ENCODE measurements around the gene TMED3. TPM values are rescaled to one million over a fixed set of nuclear protein-coding genes. Genes with fewer than 3 reads are reported as not detected.
A peak's percentile ranks its signal among the peaks of the same experiment; 100 is the strongest.
"Not testable (repeated sequence)": the region's sequence is repeated elsewhere in the genome, so short reads cannot be mapped to it uniquely, and the experiment has no call there.

The TMED3 gene
- total RNA-seq, 1 donor from 2014 or later: 28.5 TPM

GRCh38 chr15:79315623-79316328, 4.9 kb downstream of the TMED3 start:
- no peak for DNase-seq (ENCODE audit: low spot score in 2 of 2)
- FAIRE-seq: no peak

GRCh38 chr15:79316864-79317263, 6.0 kb downstream of the TMED3 start:
- DNase-seq (ENCODE audit: low spot score in 2 of 2) (no peak), FAIRE-seq (no peak)

- DNase-seq (ENCODE audit: low spot score in 2 of 2); FAIRE-seq: not testable (repeated sequence)
Measured at GRCh38 chr15:79319973-79320372, 9.1 kb downstream of the TMED3 start.

GRCh38 chr15:79321876-79322275, 11.0 kb downstream of the TMED3 start:
- FAIRE-seq (no peak), DNase-seq (ENCODE audit: low spot score in 2 of 2) (no peak)

GRCh38 chr15:79322306-79322705, 11.4 kb downstream of the TMED3 start:
- no peak for DNase-seq (ENCODE audit: low spot score in 2 of 2)
- no peak for FAIRE-seq

- FAIRE-seq (no peak), DNase-seq (ENCODE audit: low spot score in 2 of 2) (no peak)
Measured at GRCh38 chr15:79322945-79323344, 12.0 kb downstream of the TMED3 start.

- no peak for FAIRE-seq
Measured at GRCh38 chr15:79329171-79329611, 18.3 kb downstream of the TMED3 start.

GRCh38 chr15:79332824-79333510, 22.1 kb downstream of the TMED3 start:
- FAIRE-seq: no peak

More at GRCh38 chr15:79329171-79329611, 18.3 kb downstream of the TMED3 start:
- no peak for DNase-seq (ENCODE audit: low spot score in 2 of 2)

GRCh38 chr15:79337591-79337990, 26.7 kb downstream of the TMED3 start:
- DNase-seq (ENCODE audit: low spot score in 2 of 2) (no peak), FAIRE-seq (no peak)

More at GRCh38 chr15:79332824-79333510, 22.1 kb downstream of the TMED3 start:
- no peak for DNase-seq (ENCODE audit: low spot score in 2 of 2)

GRCh38 chr15:79339588-79340314, 28.8 kb downstream of the TMED3 start:
- DNase-seq (ENCODE audit: low spot score in 2 of 2) (peak in 1 of 2 donors; percentile 18), FAIRE-seq (no peak)

- no peak for DNase-seq (ENCODE audit: low spot score in 2 of 2)
- FAIRE-seq: no peak
Measured at GRCh38 chr15:79340315-79340602, 29.3 kb downstream of the TMED3 start.

- FAIRE-seq (no peak), DNase-seq (ENCODE audit: low spot score in 2 of 2) (no peak)
Measured at GRCh38 chr15:79341396-79341795, 30.5 kb downstream of the TMED3 start.

- DNase-seq (ENCODE audit: low spot score in 2 of 2) (no peak), FAIRE-seq (no peak)
Measured at GRCh38 chr15:79349525-79349924, 38.6 kb downstream of the TMED3 start.

GRCh38 chr15:79352206-79352605, 41.3 kb downstream of the TMED3 start:
- no peak for FAIRE-seq
- DNase-seq (ENCODE audit: low spot score in 2 of 2): no peak

- no peak for FAIRE-seq
- DNase-seq (ENCODE audit: low spot score in 2 of 2): no peak
Measured at GRCh38 chr15:79357566-79357965, 46.7 kb downstream of the TMED3 start.

GRCh38 chr15:79358069-79358468, 47.2 kb downstream of the TMED3 start:
- no peak for DNase-seq (ENCODE audit: low spot score in 2 of 2)
- FAIRE-seq: no peak

GRCh38 chr15:79364571-79365240, 53.8 kb downstream of the TMED3 start:
- no peak for FAIRE-seq
- DNase-seq (ENCODE audit: low spot score in 2 of 2): no peak

GRCh38 chr15:79365765-79366164, 54.9 kb downstream of the TMED3 start:
- no peak for DNase-seq (ENCODE audit: low spot score in 2 of 2)
- FAIRE-seq: no peak

GRCh38 chr15:79366691-79367090, 55.8 kb downstream of the TMED3 start:
- no peak for FAIRE-seq
- no peak for DNase-seq (ENCODE audit: low spot score in 2 of 2)

GRCh38 chr15:79370716-79371115, 59.8 kb downstream of the TMED3 start:
- FAIRE-seq (no peak), DNase-seq (ENCODE audit: low spot score in 2 of 2) (no peak)

GRCh38 chr15:79371591-79371990, 60.7 kb downstream of the TMED3 start:
- DNase-seq (ENCODE audit: low spot score in 2 of 2): no peak
- FAIRE-seq: no peak
